IPS DF 6.9 (cell line): Measurements from ENCODE around the gene CHMP4A.

Experiments used
- DNase-seq: peaks from one replicate; pipeline ENCODE4 v3.0.0-alpha.2; 2013; ENCODE audit warnings: low read depth, low spot score
- H3K27ac ChIP-seq: one replicate; pipeline ENCODE4 v1.5.1; 2013; ENCODE audit warnings: low read length, control low read depth
- H3K27me3 ChIP-seq: 2 replicates; pipeline ENCODE4 v1.6.1; 2013; ENCODE audit warnings: mild to moderate bottlenecking, low read length; ENCODE audit not compliant: control insufficient read depth, insufficient read depth
- H3K36me3 ChIP-seq: 2 replicates; pipeline ENCODE4 v1.6.1; 2013; ENCODE audit warnings: low read length; ENCODE audit not compliant: control insufficient read depth, insufficient read depth
- H3K4me1 ChIP-seq: 2 replicates; pipeline ENCODE4 v1.6.1; 2013; ENCODE audit warnings: low read length; ENCODE audit not compliant: control insufficient read depth, insufficient read depth
- H3K4me3 ChIP-seq: 2 replicates; pipeline ENCODE4 v1.5.1; 2013; ENCODE audit warnings: mild to moderate bottlenecking, low read length
- H3K9me3 ChIP-seq: 2 replicates; pipeline ENCODE4 v1.6.1; 2013; ENCODE audit warnings: low read length, inconsistent platforms; ENCODE audit not compliant: control insufficient read depth, insufficient read depth
- WGBS: extraction: QIAGEN DNeasy Blood & Tissue Kit; methylation state at CpG from one replicate; pipeline ENCODE4 v1.1.7; 2013; ENCODE audit warnings: mixed read lengths, missing lambda C conversion rate; ENCODE audit not compliant: insufficient read length, insufficient coverage; 5-methylcytosine and 5-hydroxymethylcytosine counted together

The CHMP4A gene

GRCh38 chr14:24185026-24185425 is 28.3 kb downstream of the CHMP4A start:
- Histone ChIP-seq H3K27ac (no peak overlapping the region), H3K27me3 (no peaks in the 10 kb centered on the region), H3K36me3 (peaks cover 51% of the 10 kb centered on the region), H3K4me1 (no peaks in the 10 kb centered on the region), H3K9me3 (no peaks in the 10 kb centered on the region), H3K4me3 (no peak overlapping the region)
- DNase-seq, result no peak
- WGBS, result no CpG with 5 or more reads among the region's 7 CpGs

- no CpG with 5 or more reads among the region's 19 CpGs for WGBS
- no peak for DNase-seq
- H3K36me3 ChIP-seq, result peaks cover 58% of the 10 kb centered on the region
- H3K27me3 ChIP-seq, result no peaks in the 10 kb centered on the region
- no peaks in the 10 kb centered on the region for H3K4me1 ChIP-seq
- H3K4me3 ChIP-seq, result no peak overlapping the region
- H3K9me3 ChIP-seq, result no peaks in the 10 kb centered on the region
- H3K27ac ChIP-seq, result no peak overlapping the region
These were observed 29.0 kb downstream of the CHMP4A start for GRCh38 chr14:24184104-24184970.

GRCh38 chr14:24183014-24183481 is 30.2 kb downstream of the CHMP4A start:
- Histone ChIP-seq H3K36me3 (peaks cover 64% of the 10 kb centered on the region), H3K27me3 (no peaks in the 10 kb centered on the region), H3K27ac (no peak overlapping the region), H3K9me3 (no peaks in the 10 kb centered on the region), H3K4me1 (no peaks in the 10 kb centered on the region), H3K4me3 (no peak overlapping the region)
- DNase-seq, result no peak
- WGBS, result no CpG with 5 or more reads among the region's 15 CpGs

- Histone ChIP-seq H3K27ac (no peak overlapping the region), H3K27me3 (no peaks in the 10 kb centered on the region), H3K36me3 (peaks cover 67% of the 10 kb centered on the region), H3K4me1 (no peaks in the 10 kb centered on the region), H3K4me3 (no peak overlapping the region), H3K9me3 (no peaks in the 10 kb centered on the region)
- no CpG with 5 or more reads among the region's 14 CpGs for WGBS
- DNase-seq, result no peak
These were observed 31.0 kb downstream of the CHMP4A start for GRCh38 chr14:24182110-24182882.

GRCh38 chr14:24181371-24182077 is 31.8 kb downstream of the CHMP4A start:
- DNase-seq, result no peak
- WGBS, result no CpG with 5 or more reads among the region's 19 CpGs
- Histone ChIP-seq H3K4me1 (no peaks in the 10 kb centered on the region), H3K9me3 (no peaks in the 10 kb centered on the region), H3K27me3 (no peaks in the 10 kb centered on the region), H3K4me3 (no peak overlapping the region), H3K36me3 (peaks cover 67% of the 10 kb centered on the region), H3K27ac (no peak overlapping the region)

- Histone ChIP-seq H3K27ac (no peak overlapping the region), H3K4me1 (no peaks in the 10 kb centered on the region), H3K4me3 (no peak overlapping the region), H3K36me3 (peaks cover 57% of the 10 kb centered on the region), H3K9me3 (no peaks in the 10 kb centered on the region), H3K27me3 (no peaks in the 10 kb centered on the region)
- no CpG with 5 or more reads among the region's 18 CpGs for WGBS
- no peak for DNase-seq
These were observed 33.1 kb downstream of the CHMP4A start for GRCh38 chr14:24179961-24180796.

GRCh38 chr14:24179294-24179960 is 33.9 kb downstream of the CHMP4A start:
- Histone ChIP-seq H3K27me3 (no peaks in the 10 kb centered on the region), H3K4me3 (no peak overlapping the region), H3K4me1 (no peaks in the 10 kb centered on the region), H3K9me3 (no peaks in the 10 kb centered on the region), H3K27ac (no peak overlapping the region), H3K36me3 (peaks cover 50% of the 10 kb centered on the region)
- no CpG with 5 or more reads among the region's 14 CpGs for WGBS
- DNase-seq, result no peak

- Histone ChIP-seq H3K4me1 (no peaks in the 10 kb centered on the region), H3K36me3 (peaks cover 42% of the 10 kb centered on the region), H3K27ac (no peak overlapping the region), H3K4me3 (no peak overlapping the region), H3K9me3 (no peaks in the 10 kb centered on the region), H3K27me3 (no peaks in the 10 kb centered on the region)
- WGBS, result no CpG with 5 or more reads among the region's 12 CpGs
- DNase-seq, result no peak
These were observed 34.7 kb downstream of the CHMP4A start for GRCh38 chr14:24178399-24179178.

GRCh38 chr14:24177891-24178290 is 35.4 kb downstream of the CHMP4A start:
- H3K36me3 ChIP-seq, result peaks cover 42% of the 10 kb centered on the region
- WGBS, result no CpG with 5 or more reads among the region's 14 CpGs
- H3K27ac ChIP-seq, result no peak overlapping the region
- no peak overlapping the region for H3K4me3 ChIP-seq
- DNase-seq, result no peak
- no peaks in the 10 kb centered on the region for H3K4me1 ChIP-seq
- no peaks in the 10 kb centered on the region for H3K9me3 ChIP-seq
- no peaks in the 10 kb centered on the region for H3K27me3 ChIP-seq
